ENCODE results near the gene CNN1.

DNA sequence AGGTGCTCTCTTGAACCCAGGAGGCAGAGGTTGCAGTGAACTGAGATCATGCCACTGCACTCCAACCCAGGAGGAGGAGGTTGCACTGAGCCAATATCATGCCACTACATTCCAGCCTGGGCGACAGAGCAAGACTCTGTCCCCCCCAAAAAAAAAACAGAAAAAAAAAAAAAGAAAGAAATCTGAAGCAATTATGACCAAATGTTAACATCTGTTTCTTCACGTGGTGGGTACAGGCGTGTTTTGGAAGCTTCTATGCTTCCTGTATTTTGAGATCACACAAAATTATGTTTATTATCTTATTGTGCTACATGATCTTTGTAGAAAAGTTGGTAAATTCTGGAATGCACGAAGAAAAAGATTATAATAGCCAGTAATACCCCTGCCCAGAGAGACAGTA, 41.5 kb downstream of the CNN1 start:
- TF ChIP-seq, protein P1, sequence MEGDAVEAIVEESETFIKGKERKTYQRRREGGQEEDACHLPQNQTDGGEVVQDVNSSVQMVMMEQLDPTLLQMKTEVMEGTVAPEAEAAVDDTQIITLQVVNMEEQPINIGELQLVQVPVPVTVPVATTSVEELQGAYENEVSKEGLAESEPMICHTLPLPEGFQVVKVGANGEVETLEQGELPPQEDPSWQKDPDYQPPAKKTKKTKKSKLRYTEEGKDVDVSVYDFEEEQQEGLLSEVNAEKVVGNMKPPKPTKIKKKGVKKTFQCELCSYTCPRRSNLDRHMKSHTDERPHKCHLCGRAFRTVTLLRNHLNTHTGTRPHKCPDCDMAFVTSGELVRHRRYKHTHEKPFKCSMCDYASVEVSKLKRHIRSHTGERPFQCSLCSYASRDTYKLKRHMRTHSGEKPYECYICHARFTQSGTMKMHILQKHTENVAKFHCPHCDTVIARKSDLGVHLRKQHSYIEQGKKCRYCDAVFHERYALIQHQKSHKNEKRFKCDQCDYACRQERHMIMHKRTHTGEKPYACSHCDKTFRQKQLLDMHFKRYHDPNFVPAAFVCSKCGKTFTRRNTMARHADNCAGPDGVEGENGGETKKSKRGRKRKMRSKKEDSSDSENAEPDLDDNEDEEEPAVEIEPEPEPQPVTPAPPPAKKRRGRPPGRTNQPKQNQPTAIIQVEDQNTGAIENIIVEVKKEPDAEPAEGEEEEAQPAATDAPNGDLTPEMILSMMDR (IDR thresholded peaks at IDR 0.05) = no peak
- TF ChIP-seq POLR2A (IDR thresholded peaks at IDR 0.05) = no peak
